WI38 (cell line): Measurements from ENCODE around the gene LCOR.
A peak's percentile ranks its signal among the peaks of the same experiment; 100 is the strongest.

ENCODE experiments used
- H3K4me3 ChIP-seq: 2 replicates; pipeline ENCODE4 v1.5.1; 2011; ENCODE audit warnings: low read depth, mild to moderate bottlenecking, control low read depth, low read length
- TF ChIP-seq, protein P1 (sequence below): IDR thresholded peaks from 2 replicates; pipeline ENCODE4 v1.5.1; 2012; ENCODE audit warnings: low read depth, mild to moderate bottlenecking, control low read depth, low read length

Gene LCOR

DNA sequence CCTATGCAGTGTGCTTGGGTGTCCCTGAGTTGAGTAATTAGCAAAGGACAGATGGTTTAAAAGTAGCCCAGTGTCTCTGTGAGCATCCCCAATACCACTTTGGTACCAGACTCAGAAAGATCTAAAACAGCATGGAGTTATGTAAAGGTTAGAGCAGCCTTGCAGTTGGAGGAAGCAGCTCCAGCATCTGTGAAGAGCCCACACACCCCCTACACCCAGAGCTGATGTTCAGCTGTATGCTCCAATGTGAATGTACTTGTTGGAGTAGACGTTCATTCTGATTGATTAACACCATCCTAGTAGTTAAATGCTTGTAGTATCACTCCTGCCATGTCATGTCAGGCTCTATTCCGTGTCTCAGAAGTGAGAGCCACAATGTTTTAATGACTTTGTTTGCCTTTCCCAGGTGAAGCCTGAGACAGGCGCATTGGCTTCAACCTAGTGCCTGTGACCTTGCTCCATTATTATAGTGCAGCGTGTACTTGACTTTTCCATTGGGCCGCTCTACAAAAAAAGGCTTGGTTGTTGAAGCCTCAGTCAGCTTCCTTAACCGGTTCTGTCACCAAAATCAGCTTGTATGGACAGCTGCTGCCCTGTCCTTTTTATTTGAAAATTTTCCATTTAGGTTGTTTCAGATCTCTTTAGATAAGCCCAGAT lies 154.2 kb downstream of the LCOR start:
- no peak overlapping the region for H3K4me3 ChIP-seq
- TF ChIP-seq, protein P1, sequence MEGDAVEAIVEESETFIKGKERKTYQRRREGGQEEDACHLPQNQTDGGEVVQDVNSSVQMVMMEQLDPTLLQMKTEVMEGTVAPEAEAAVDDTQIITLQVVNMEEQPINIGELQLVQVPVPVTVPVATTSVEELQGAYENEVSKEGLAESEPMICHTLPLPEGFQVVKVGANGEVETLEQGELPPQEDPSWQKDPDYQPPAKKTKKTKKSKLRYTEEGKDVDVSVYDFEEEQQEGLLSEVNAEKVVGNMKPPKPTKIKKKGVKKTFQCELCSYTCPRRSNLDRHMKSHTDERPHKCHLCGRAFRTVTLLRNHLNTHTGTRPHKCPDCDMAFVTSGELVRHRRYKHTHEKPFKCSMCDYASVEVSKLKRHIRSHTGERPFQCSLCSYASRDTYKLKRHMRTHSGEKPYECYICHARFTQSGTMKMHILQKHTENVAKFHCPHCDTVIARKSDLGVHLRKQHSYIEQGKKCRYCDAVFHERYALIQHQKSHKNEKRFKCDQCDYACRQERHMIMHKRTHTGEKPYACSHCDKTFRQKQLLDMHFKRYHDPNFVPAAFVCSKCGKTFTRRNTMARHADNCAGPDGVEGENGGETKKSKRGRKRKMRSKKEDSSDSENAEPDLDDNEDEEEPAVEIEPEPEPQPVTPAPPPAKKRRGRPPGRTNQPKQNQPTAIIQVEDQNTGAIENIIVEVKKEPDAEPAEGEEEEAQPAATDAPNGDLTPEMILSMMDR: no peak

DNA sequence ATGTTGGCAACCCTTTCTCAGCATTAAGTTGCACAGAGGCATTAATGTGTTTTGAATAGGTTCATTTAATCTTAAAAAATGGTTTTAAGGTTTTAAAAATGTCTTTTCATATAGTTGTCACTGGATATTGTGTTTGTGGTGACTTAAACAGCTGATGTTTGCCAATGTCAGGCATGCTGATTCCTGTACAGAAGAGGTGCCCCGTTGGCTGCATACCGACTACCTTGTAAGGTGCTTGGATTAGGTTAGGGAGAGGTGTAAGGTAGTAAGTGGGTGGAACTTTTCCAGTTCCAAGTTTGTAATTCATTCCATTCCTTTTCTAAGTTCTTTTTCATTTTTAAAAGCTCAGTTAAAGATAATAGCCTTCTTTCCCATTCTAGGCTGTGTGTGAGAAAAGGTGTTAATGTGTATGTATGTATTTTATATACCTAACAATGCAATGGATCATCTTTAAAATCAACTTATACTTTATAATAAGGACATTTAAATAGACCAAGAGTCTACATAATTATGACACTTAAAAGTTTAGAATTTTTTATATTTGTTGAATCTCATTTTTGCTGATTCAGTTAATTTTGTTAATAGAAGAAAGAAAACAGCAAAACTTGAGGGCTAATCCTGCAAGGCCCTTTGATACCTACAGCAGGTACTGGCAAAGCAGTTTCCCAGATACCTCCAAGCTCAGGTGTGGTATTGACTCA lies 155.2 kb downstream of the LCOR start:
- H3K4me3 ChIP-seq: no peak overlapping the region
- TF ChIP-seq, protein P1: no peak

DNA sequence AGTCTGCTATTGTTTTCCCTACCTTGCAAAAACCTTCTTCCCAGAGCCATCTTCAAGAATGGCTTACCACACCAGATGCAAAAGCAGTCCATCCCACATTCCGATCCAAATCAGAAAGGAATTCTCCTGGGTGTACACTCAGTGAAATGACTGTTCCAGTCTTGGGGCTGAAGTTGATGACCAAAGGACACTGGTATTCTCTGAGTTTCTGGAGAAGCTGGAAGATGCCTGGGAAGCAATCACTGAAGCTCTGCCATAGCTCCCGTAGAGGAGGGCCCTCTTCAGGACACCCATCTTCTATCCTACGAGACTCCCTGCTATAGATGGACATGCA lies 155.7 kb downstream of the LCOR start:
- H3K4me3 ChIP-seq: no peak overlapping the region
- TF ChIP-seq, protein P1: no peak

DNA sequence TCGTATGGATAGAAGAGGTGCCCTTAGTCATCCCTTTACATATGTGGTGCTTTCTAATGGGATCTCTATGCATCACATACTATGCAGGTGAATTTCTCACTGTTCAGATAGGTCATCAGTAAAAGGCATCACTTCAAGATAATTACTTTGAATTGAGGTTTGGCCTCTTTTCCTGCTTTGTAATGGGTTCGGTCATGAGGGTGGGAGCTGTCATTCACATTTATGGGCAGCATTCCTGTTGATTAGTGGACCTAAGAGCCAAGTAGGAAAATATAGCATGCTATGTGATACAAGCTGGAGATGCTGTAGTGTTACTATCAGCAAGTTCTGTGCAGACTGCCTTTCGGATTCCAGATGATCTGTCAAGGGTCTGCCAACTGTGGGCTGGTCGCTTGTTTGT lies 156.3 kb downstream of the LCOR start:
- TF ChIP-seq, protein P1: no peak
- H3K4me3 ChIP-seq: no peak overlapping the region

DNA sequence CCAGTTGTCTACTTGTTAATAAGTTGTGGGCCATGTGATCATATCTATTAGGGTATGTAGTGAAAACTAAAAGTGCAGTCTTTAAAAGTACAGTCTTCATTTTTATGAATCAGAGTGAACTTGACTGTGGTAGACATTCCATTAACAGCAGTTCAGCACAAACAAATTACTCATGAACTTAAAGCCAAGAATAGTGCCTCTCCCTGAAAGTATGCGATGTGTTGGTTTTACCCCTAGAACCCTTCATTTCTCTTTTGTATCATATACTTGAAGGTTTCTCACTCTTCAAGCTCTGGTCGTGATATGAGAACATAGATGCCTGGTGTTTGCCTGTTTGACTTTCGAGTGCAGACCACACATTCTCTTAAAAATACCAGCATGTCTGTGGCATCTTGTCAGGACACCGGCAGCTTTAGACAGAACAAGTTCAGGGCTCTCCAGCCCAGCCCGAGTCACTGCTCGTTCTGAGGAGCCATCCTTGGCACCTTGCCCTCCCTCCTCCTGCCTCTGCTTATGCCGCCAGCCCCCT lies 159.3 kb downstream of the LCOR start:
- TF ChIP-seq, protein P1: no peak

DNA sequence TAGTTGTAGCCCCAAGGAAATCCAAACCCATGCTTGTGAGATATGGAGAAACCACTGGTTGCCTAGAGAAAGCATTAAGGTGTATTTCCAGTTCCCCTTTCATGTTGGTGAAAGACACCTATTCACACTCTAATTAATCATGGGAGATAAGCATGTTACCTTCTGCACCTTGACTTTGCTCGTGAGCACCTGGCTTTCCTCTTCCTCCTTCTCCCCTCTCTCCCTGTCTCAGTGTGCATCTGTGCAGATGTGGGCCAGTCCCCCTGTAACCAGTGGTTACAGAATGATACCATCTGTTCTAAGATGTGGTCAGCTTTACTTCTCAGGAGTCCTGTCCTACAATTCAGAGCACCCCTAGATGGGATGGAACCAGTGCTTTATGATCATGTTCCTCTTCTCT lies 160.6 kb downstream of the LCOR start:
- no peak overlapping the region for H3K4me3 ChIP-seq
- TF ChIP-seq, protein P1: no peak

More for the DNA sequence above, 159.3 kb downstream of the LCOR start:
- H3K4me3 ChIP-seq: peak overlapping the region; percentile 45

DNA sequence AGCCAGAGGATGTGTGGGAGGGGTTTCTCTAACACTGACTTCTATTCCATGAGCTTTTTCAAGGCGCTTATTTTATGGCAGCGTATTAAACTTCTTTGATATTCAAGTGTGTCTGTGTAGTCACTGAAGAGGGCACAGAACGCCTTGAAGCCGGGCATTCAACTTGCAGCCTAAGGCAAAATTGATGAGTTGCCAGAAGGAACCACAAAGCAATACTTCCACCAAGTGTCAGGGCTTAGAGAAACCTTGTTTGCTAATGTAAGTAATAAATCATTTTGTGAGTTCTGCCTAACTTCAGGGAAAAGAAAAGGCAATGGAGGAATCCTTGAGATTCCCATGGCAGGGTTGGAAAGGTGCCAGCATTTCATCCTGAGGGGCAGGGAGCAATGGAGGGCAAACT lies 163.8 kb downstream of the LCOR start:
- H3K4me3 ChIP-seq: no peak overlapping the region
- TF ChIP-seq, protein P1: no peak
